Loucy (cell line): ENCODE measurements around the gene PRKD2.

ENCODE experiments used
- H2AFZ ChIP-seq: fragments of 200-600 bp; sonication (generic); 2 replicates; pipeline ENCODE4 v1.6.0; 2016; ENCODE audit warnings: antibody characterized with exemption, mild to moderate bottlenecking, low read length, moderate library complexity
- H3F3A ChIP-seq: fragments of 200-600 bp; 2 replicates; pipeline ENCODE4 v1.6.0; 2016; ENCODE audit warnings: antibody characterized with exemption, low read depth, mild to moderate bottlenecking
- H3K27me3 ChIP-seq: fragments of 200-600 bp; sonication (generic); 2 replicates; pipeline ENCODE4 v1.6.1; 2014; ENCODE audit warnings: low read length, mild to moderate bottlenecking; ENCODE audit not compliant: insufficient read depth, poor library complexity, severe bottlenecking
- H3K36me3 ChIP-seq: fragments of 200-600 bp; sonication (generic); 2 replicates; pipeline ENCODE4 v1.6.1; 2016; ENCODE audit warnings: low read length; ENCODE audit not compliant: insufficient read depth
- H3K4me1 ChIP-seq: fragments of 200-600 bp; sonication (generic); 2 replicates; pipeline ENCODE4 v1.5.1; 2014; ENCODE audit warnings: low read length, mild to moderate bottlenecking; ENCODE audit not compliant: insufficient read depth, poor library complexity, severe bottlenecking
- H3K4me2 ChIP-seq: fragments of 200-600 bp; sonication (generic); 2 replicates; pipeline ENCODE4 v1.6.0; 2014; ENCODE audit warnings: antibody characterized with exemption, low read length, low read depth, mild to moderate bottlenecking; ENCODE audit not compliant: poor library complexity, severe bottlenecking
- H3K4me3 ChIP-seq: fragments of 200-600 bp; sonication (generic); 2 replicates; pipeline ENCODE4 v1.5.1; 2014; ENCODE audit warnings: low read length, mild to moderate bottlenecking, mixed read lengths; ENCODE audit not compliant: poor library complexity, severe bottlenecking
- H3K79me2 ChIP-seq: fragments of 200-600 bp; sonication (generic); 2 replicates; pipeline ENCODE4 v1.6.1; 2014; ENCODE audit warnings: low read length; ENCODE audit not compliant: insufficient read depth
- H3K9ac ChIP-seq: fragments of 200-600 bp; sonication (generic); 2 replicates; pipeline ENCODE4 v1.6.0; 2014; ENCODE audit warnings: mild to moderate bottlenecking, low read depth, low read length, moderate library complexity; ENCODE audit not compliant: poor library complexity, severe bottlenecking
- H3K9me2 ChIP-seq: fragments of 200-600 bp; sonication (generic); replicated peaks from 2 replicates; pipeline ENCODE4 v1.6.1; 2016; ENCODE audit warnings: low read depth, low read length, mixed read lengths
- H3K9me3 ChIP-seq: fragments of 200-600 bp; sonication (generic); 2 replicates; pipeline ENCODE4 v1.6.1; 2014; ENCODE audit warnings: mild to moderate bottlenecking, antibody characterized with exemption, low read length, low read depth; ENCODE audit not compliant: insufficient read depth
- H4K20me1 ChIP-seq: fragments of 200-600 bp; sonication (generic); 2 replicates; pipeline ENCODE4 v1.6.0; 2014; ENCODE audit warnings: antibody characterized with exemption, low read length, mild to moderate bottlenecking; ENCODE audit not compliant: insufficient read depth, poor library complexity, severe bottlenecking
- CTCF ChIP-seq: fragments of 200-600 bp; sonication (generic); conservative IDR thresholded peaks from 2 replicates; pipeline ENCODE4 v1.5.1; 2014; ENCODE audit warnings: mild to moderate bottlenecking, antibody characterized with exemption, low read length
- EZH2phosphoT487 ChIP-seq: fragments of 200-600 bp; IDR thresholded peaks from 2 replicates; pipeline ENCODE4 v1.6.1; 2018; ENCODE audit warnings: antibody characterized with exemption, mild to moderate bottlenecking, moderate library complexity, borderline replicate concordance

The PRKD2 gene

GRCh38 chr19:46697204-46697960 lies 19.5 kb downstream of the PRKD2 start:
- H3K9ac ChIP-seq = no peak overlapping the region
- H3K79me2 ChIP-seq = no peaks in the 10 kb centered on the region

GRCh38 chr19:46696866-46697203 lies 20.1 kb downstream of the PRKD2 start:
- Histone ChIP-seq H3K4me2 (no peak overlapping the region), H3K9ac (no peak overlapping the region), H3K9me2 (no peaks in the 10 kb centered on the region), H2AFZ (no peak overlapping the region), H3K4me1 (no peaks in the 10 kb centered on the region), H3K36me3 (peaks cover 89% of the 10 kb centered on the region), H3K27me3 (no peaks in the 10 kb centered on the region), H3K9me3 (no peaks in the 10 kb centered on the region), H3K4me3 (no peak overlapping the region), H3F3A (no peaks in the 10 kb centered on the region), H4K20me1 (peaks cover 16% of the 10 kb centered on the region), H3K79me2 (no peaks in the 10 kb centered on the region)
- TF ChIP-seq EZH2phosphoT487 (no peak), CTCF (no peak)

More at GRCh38 chr19:46697204-46697960, 19.5 kb downstream of the PRKD2 start:
- Histone ChIP-seq H3K9me2 (no peaks in the 10 kb centered on the region), H3K36me3 (peaks cover 88% of the 10 kb centered on the region), H4K20me1 (peaks cover 15% of the 10 kb centered on the region), H3K9me3 (no peaks in the 10 kb centered on the region), H3K4me2 (no peak overlapping the region), H3K4me1 (no peaks in the 10 kb centered on the region), H3K27me3 (no peaks in the 10 kb centered on the region), H2AFZ (no peak overlapping the region), H3F3A (no peaks in the 10 kb centered on the region), H3K4me3 (no peak overlapping the region)
- no peak for TF ChIP-seq EZH2phosphoT487

- Histone ChIP-seq H4K20me1 (peaks cover 16% of the 10 kb centered on the region), H3K4me2 (no peak overlapping the region), H3F3A (no peaks in the 10 kb centered on the region), H3K9me3 (no peaks in the 10 kb centered on the region), H2AFZ (no peak overlapping the region), H3K36me3 (peaks cover 89% of the 10 kb centered on the region), H3K9me2 (no peaks in the 10 kb centered on the region), H3K9ac (no peak overlapping the region), H3K4me3 (no peak overlapping the region), H3K27me3 (no peaks in the 10 kb centered on the region), H3K79me2 (no peaks in the 10 kb centered on the region), H3K4me1 (no peaks in the 10 kb centered on the region)
- TF ChIP-seq EZH2phosphoT487 (no peak), CTCF (no peak)
Measured at GRCh38 chr19:46696052-46696451, 20.9 kb downstream of the PRKD2 start.

- Histone ChIP-seq H3K27me3 (no peaks in the 10 kb centered on the region), H3K9me2 (no peaks in the 10 kb centered on the region), H2AFZ (no peak overlapping the region), H3K4me3 (no peak overlapping the region), H3K79me2 (no peaks in the 10 kb centered on the region), H3F3A (no peaks in the 10 kb centered on the region), H3K9ac (no peak overlapping the region), H3K9me3 (no peaks in the 10 kb centered on the region), H3K4me2 (no peak overlapping the region), H3K4me1 (no peaks in the 10 kb centered on the region), H4K20me1 (peaks cover 13% of the 10 kb centered on the region), H3K36me3 (peaks cover 89% of the 10 kb centered on the region)
- TF ChIP-seq EZH2phosphoT487 = no peak
- TF ChIP-seq CTCF = no peak
Measured at GRCh38 chr19:46693760-46694159, 23.2 kb downstream of the PRKD2 start.
